Choroid plexus epithelial cell (primary cell): ENCODE results near the gene NBAS.
"Not testable (repeated sequence)": the region's sequence is repeated elsewhere in the genome, so short reads cannot be mapped to it uniquely, and the experiment has no call there.

Experiments used
- DNase-seq: peaks from one replicate; pipeline ENCODE4 v3.0.0-alpha.2; 2010; ENCODE audit warnings: low read depth
- H3K4me3 ChIP-seq: 2 replicates; pipeline ENCODE4 v1.5.1; 2011; ENCODE audit warnings: low read depth, mild to moderate bottlenecking, control low read depth, low read length, moderate library complexity
- TF ChIP-seq, protein P1 (sequence below): conservative IDR thresholded peaks from 2 replicates; pipeline ENCODE4 v1.5.1; 2011; ENCODE audit warnings: low read depth, mild to moderate bottlenecking, control low read depth, inconsistent platforms, low read length, moderate library complexity

NBAS gene

DNA sequence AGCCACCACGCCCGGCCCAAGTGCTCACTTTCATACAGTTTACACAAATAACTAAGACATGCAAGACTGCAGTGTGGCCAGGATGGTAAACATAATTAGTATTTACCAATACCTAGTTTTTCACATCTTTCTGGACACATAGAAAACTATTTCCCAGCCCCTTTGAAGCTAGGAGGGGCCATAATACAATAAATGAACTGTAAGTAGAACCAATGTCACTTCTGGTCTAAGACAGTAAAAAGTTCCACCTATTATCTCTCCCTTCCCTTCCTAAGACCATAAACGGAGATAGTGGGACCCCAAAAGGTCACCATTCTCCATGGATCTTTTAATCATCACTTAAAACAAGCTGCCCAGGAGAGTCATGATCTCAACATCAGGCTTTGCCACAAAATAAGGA lies 51.0 kb downstream of the NBAS start:
- no peak overlapping the region for H3K4me3 ChIP-seq
- TF ChIP-seq, protein P1, sequence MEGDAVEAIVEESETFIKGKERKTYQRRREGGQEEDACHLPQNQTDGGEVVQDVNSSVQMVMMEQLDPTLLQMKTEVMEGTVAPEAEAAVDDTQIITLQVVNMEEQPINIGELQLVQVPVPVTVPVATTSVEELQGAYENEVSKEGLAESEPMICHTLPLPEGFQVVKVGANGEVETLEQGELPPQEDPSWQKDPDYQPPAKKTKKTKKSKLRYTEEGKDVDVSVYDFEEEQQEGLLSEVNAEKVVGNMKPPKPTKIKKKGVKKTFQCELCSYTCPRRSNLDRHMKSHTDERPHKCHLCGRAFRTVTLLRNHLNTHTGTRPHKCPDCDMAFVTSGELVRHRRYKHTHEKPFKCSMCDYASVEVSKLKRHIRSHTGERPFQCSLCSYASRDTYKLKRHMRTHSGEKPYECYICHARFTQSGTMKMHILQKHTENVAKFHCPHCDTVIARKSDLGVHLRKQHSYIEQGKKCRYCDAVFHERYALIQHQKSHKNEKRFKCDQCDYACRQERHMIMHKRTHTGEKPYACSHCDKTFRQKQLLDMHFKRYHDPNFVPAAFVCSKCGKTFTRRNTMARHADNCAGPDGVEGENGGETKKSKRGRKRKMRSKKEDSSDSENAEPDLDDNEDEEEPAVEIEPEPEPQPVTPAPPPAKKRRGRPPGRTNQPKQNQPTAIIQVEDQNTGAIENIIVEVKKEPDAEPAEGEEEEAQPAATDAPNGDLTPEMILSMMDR = no peak
- DNase-seq = no peak

DNA sequence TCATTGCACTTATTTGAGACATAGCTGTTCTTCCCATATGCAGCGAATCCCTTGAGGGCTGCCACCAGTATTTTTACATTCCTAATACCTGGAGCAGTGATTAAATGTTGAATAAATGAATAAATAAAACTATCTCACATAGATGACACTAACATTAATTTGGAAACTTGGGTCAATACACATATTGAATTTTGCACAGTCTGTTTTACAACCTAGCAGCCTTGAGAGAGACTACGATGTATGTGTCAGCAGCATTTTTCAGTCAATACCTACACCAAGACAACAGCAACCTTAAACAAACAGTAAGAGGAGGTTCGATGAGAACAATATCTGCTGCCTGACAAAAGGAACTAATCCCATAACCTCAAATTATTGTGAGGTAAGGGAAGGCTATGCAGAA lies 53.4 kb downstream of the NBAS start:
- TF ChIP-seq, protein P1 = no peak
- DNase-seq = no peak
- no peak overlapping the region for H3K4me3 ChIP-seq

DNA sequence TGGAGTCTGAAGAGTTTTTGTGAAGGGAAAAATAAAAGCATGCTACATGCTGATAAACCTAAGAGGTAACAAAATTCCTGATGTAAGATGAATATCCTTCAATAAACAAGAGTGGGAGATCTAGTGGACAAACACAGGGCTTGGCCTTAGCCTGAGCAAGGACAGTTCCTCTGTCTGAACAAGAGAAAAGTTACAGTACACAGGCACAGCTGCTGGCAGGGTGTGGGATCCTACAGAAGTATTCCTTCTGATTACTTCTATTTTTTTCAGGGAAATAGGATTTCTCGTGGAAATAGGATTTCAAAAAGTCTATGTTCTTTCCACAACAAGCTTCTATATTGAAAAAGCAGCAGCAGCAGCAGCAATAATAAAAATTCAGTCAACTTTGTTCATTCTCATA lies 54.1 kb downstream of the NBAS start:
- no peak overlapping the region for H3K4me3 ChIP-seq
- TF ChIP-seq, protein P1 = no peak
- peak; percentile 33 for DNase-seq

DNA sequence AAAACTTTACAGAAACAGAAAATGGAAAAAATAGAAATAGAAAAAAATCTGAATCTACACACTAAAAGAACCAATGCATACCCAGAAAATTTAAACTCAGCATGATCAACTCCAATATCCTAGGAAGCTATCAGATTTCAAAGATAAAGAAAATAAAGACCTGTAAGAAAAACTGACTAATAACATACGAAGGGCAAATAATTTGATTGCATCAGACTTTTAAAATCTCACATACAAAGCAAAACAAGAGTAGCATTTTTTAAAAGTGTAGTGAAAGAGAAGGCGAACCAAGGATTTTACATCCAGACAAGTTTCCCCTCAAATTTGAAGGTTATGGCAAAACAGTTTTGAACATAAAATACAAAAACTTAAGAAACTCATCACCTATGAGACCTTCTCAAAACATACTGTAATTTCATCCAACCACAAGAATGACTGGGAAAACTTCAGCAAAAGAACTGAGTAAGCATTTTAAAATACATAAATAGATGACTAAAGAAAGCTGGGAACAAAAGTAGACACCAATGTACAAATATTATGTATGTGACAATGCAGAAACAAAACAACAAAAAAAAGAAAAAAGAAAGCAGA lies 54.8 kb downstream of the NBAS start:
- DNase-seq = peak; percentile 76
- H3K4me3 ChIP-seq = no peak overlapping the region
- TF ChIP-seq, protein P1 = no peak

DNA sequence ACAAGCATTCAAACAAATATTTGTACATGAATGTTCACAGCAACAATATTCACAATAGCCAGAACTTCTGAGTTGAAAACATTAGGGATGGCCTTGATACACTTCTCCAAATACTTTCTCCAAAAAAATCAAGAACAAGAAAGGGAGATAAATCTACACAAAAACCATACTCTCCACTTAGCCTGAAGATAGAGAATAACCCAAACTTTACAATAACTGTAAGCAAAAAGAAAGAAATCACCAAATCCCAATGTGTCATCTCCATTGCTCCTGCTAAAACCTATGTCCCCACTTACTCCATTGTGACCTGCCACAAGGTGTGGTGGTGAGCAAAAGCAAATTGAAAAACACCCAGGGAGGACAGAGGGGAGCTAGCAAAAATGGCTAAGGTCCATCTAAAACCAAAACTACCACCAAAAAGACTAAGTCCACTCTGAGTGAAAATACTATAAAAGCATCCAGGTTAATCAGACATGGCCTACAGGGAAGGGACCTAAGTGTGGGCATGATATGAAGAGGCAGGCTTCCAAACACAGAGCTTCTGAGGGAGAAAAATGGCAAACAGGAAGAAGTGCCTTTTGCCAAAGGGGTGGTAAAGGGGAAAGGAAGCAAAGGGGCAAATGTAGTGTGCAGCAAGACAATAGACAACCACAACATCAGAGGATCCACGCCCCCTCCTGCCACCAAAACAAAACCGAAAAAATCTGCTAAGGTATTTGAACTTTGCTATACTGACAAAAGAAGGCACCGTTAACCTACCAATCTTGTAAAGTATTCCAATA lies 56.1 kb downstream of the NBAS start:
- H3K4me3 ChIP-seq = no peak overlapping the region
- no peak for DNase-seq
- TF ChIP-seq, protein P1 = no peak

DNA sequence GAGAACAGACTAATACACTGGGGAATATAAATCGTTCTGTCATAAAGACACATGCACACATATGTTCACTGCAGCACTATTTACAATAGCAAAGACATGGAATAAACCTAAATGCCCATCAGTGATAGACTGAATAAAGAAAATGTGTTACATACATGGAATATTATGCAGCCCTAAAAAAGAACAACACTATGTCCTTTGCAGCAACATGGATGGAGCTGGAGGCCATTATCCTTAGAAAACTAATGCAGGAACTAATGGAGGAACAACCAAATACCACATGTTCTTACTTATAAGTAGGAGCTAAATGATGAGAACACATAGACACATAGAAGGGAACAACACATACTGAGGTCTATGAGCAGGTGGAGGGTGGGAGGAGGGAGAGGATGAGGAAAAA lies 61.9 kb downstream of the NBAS start:
- DNase-seq, H3K4me3 ChIP-seq: not testable (repeated sequence)

DNA sequence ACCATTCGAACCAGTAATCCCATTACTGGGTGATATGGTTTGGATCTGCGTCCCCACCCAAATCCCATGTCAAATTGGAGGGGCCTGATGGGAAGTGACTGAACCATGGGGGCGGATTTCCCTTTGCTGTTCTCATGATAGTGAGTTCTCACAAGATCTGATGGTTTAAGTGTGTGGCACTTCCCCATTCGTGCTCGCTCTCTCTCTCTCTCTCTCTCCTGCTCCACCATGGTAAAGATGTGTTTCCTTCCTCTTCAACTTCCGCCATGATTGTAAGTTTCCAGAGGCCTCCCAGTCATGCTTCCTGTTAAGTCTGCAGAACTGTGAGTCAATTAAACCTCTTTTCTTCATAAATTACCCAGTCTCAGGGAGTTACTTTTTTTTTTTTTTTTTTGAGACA lies 62.6 kb downstream of the NBAS start:
- TF ChIP-seq, protein P1 = no peak
- H3K4me3 ChIP-seq = no peak overlapping the region
- no peak for DNase-seq
